SK-N-SH (cell line): ENCODE data around the gene SEC14L5. TPM values are rescaled to one million over a fixed set of nuclear protein-coding genes. Genes with fewer than 3 reads are reported as not detected.

Experiments used
- CTCF ChIP-seq: fragments of 200-600 bp; sonication (generic); IDR thresholded peaks from 2 replicates; pipeline ENCODE4 v1.6.1; 2017; ENCODE audit warnings: antibody characterized with exemption, mild to moderate bottlenecking, moderate library complexity
- EP300 ChIP-seq, 2 experiments: IDR thresholded peaks; 2 replicates each; pipeline versions ENCODE4 v1.4.0 to v1.6.1; 2012; ENCODE audit warnings: borderline replicate concordance in 1 of 2, low read depth in 1 of 2, low read length in 1 of 2
- EZH2phosphoT487 ChIP-seq: fragments of 200-600 bp; sonication (generic); IDR thresholded peaks from 2 replicates; pipeline ENCODE4 v1.6.1; 2017; ENCODE audit warnings: low read depth, mixed run types, mild to moderate bottlenecking, antibody characterized with exemption, moderate library complexity, borderline replicate concordance
- FOXM1 ChIP-seq: IDR thresholded peaks from 2 replicates; pipeline ENCODE4 v1.4.0; 2012; ENCODE audit warnings: low read depth, mild to moderate bottlenecking
- GABPA ChIP-seq: IDR thresholded peaks from 2 replicates; pipeline ENCODE4 v1.4.0; 2012; ENCODE audit warnings: low read depth, mild to moderate bottlenecking
- IRF3 ChIP-seq: fragments of 150-350 bp; IDR thresholded peaks from 2 replicates; pipeline ENCODE4 v1.6.1; 2016; ENCODE audit warnings: mild to moderate bottlenecking, low read depth, low read length
- JUND ChIP-seq: IDR thresholded peaks from 2 replicates; pipeline ENCODE4 v1.4.0; 2012
- MEF2A ChIP-seq: IDR thresholded peaks from 2 replicates; pipeline ENCODE4 v1.4.0; 2012; ENCODE audit warnings: low read depth, borderline replicate concordance
- NFIC ChIP-seq: IDR thresholded peaks from 2 replicates; pipeline ENCODE4 v1.4.0; 2012; ENCODE audit warnings: borderline replicate concordance
- POLR2AphosphoS5 ChIP-seq: IDR thresholded peaks from 2 replicates; pipeline ENCODE4 v1.6.1; 2012; ENCODE audit warnings: low read depth, low read length
- RAD21 ChIP-seq: IDR thresholded peaks from 2 replicates; pipeline ENCODE4 v1.6.1; 2012; ENCODE audit warnings: mild to moderate bottlenecking, low read length
- RFX5 ChIP-seq: IDR thresholded peaks from 2 replicates; pipeline ENCODE4 v1.6.1; 2012; ENCODE audit warnings: mild to moderate bottlenecking, improper control_type of control experiment, low read length
- TCF12 ChIP-seq: IDR thresholded peaks from 2 replicates; pipeline ENCODE4 v1.4.0; 2012
- USF1 ChIP-seq: IDR thresholded peaks from 2 replicates; pipeline ENCODE4 v1.4.0; 2012; ENCODE audit warnings: low read depth, borderline replicate concordance
- USF2 ChIP-seq: fragments of 150-350 bp; IDR thresholded peaks from 2 replicates; pipeline ENCODE4 v1.6.1; 2017; ENCODE audit warnings: antibody characterized with exemption, low read length, low read depth, borderline replicate concordance
- YY1 ChIP-seq: IDR thresholded peaks from 2 replicates; pipeline ENCODE4 v1.4.0; 2012; ENCODE audit warnings: low read depth, mild to moderate bottlenecking
- polyA plus RNA-seq, 3 experiments: library from polyadenylated mRNA; depleted of rRNA; stranded (reverse); fragments of >200 nt; gene quantifications; 2 replicates each; pipeline ENCODE4 v1.2.3, GENCODE V29; 2012
- TF ChIP-seq, protein P1 (sequence below): IDR thresholded peaks from 2 replicates; pipeline ENCODE4 v1.6.1; 2012; ENCODE audit warnings: mild to moderate bottlenecking, low read depth, low read length, moderate library complexity
- TF ChIP-seq, protein P2 (sequence below): IDR thresholded peaks from 2 replicates; pipeline ENCODE4 v1.4.0; 2012; ENCODE audit warnings: low read depth, borderline replicate concordance
- TF ChIP-seq, protein P3 (sequence below): IDR thresholded peaks from 2 replicates; pipeline ENCODE4 v1.4.0; 2012; ENCODE audit warnings: low read depth

SEC14L5 gene
- polyA plus RNA-seq, 1 of the 3 experiments (the other 2 are of a cell fraction) = 0.08 TPM

- TF ChIP-seq, protein P1, sequence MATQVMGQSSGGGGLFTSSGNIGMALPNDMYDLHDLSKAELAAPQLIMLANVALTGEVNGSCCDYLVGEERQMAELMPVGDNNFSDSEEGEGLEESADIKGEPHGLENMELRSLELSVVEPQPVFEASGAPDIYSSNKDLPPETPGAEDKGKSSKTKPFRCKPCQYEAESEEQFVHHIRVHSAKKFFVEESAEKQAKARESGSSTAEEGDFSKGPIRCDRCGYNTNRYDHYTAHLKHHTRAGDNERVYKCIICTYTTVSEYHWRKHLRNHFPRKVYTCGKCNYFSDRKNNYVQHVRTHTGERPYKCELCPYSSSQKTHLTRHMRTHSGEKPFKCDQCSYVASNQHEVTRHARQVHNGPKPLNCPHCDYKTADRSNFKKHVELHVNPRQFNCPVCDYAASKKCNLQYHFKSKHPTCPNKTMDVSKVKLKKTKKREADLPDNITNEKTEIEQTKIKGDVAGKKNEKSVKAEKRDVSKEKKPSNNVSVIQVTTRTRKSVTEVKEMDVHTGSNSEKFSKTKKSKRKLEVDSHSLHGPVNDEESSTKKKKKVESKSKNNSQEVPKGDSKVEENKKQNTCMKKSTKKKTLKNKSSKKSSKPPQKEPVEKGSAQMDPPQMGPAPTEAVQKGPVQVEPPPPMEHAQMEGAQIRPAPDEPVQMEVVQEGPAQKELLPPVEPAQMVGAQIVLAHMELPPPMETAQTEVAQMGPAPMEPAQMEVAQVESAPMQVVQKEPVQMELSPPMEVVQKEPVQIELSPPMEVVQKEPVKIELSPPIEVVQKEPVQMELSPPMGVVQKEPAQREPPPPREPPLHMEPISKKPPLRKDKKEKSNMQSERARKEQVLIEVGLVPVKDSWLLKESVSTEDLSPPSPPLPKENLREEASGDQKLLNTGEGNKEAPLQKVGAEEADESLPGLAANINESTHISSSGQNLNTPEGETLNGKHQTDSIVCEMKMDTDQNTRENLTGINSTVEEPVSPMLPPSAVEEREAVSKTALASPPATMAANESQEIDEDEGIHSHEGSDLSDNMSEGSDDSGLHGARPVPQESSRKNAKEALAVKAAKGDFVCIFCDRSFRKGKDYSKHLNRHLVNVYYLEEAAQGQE = peak; percentile 75; the same call in 1 of the 2 replicates
- TF ChIP-seq JUND (no peak), POLR2AphosphoS5 (peak; percentile 65; the same call in 1 of the 2 replicates), RAD21 (no peak), FOXM1 (no peak), MEF2A (no peak), YY1 (peak; percentile 99), USF2 (peak; percentile 99), EZH2phosphoT487 (no peak), EP300 (IDR thresholded peaks at IDR 0.05; ENCODE audit: borderline replicate concordance in 1 of 2, low read depth in 1 of 2, low read length in 1 of 2) (peak in 1 of 2 experiments; percentile 60; a peak in 1 of 4 replicates), TCF12 (no peak), NFIC (peak; percentile 24; the same call in 1 of the 2 replicates), IRF3 (no peak), USF1 (peak; percentile 100), RFX5 (no peak), GABPA (peak; percentile 43), CTCF (no peak)
- TF ChIP-seq, protein P2, sequence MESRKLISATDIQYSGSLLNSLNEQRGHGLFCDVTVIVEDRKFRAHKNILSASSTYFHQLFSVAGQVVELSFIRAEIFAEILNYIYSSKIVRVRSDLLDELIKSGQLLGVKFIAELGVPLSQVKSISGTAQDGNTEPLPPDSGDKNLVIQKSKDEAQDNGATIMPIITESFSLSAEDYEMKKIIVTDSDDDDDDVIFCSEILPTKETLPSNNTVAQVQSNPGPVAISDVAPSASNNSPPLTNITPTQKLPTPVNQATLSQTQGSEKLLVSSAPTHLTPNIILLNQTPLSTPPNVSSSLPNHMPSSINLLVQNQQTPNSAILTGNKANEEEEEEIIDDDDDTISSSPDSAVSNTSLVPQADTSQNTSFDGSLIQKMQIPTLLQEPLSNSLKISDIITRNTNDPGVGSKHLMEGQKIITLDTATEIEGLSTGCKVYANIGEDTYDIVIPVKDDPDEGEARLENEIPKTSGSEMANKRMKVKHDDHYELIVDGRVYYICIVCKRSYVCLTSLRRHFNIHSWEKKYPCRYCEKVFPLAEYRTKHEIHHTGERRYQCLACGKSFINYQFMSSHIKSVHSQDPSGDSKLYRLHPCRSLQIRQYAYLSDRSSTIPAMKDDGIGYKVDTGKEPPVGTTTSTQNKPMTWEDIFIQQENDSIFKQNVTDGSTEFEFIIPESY = 0 out of 2 replicates have a peak, but pooled peaks have one; percentile 37
- TF ChIP-seq, protein P3, sequence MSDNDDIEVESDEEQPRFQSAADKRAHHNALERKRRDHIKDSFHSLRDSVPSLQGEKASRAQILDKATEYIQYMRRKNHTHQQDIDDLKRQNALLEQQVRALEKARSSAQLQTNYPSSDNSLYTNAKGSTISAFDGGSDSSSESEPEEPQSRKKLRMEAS = peak; percentile 83
These were observed 75.4 kb downstream of the SEC14L5 start, which contains the start of gene NAGPA (continued) for GRCh38 chr16:5033256-5034166.
